ENCODE results near the gene TIMM22. TPM values are rescaled to one million over a fixed set of nuclear protein-coding genes. Genes with fewer than 3 reads are reported as not detected.
"Not testable (repeated sequence)": the region's sequence is repeated elsewhere in the genome, so short reads cannot be mapped to it uniquely, and the experiment has no call there.

Gene TIMM22
- total RNA-seq, 2 donors from 2014 or later, result 13.6 to 14.6 TPM

GRCh38 chr17:1045456-1045855 is 48.5 kb downstream of the TIMM22 start:
- Mint-ChIP-seq H3K27me3 (ENCODE audit: insufficient read depth) (no peaks in the 10 kb centered on the region), H3K36me3 (ENCODE audit: low read depth) (peaks cover 31% of the 10 kb centered on the region), H3K27ac (no peak overlapping the region)

GRCh38 chr17:1047177-1047878 is 50.4 kb downstream of the TIMM22 start:
- H3K36me3 Mint-ChIP-seq (ENCODE audit: low read depth), result peaks cover 27% of the 10 kb centered on the region
- no peak for TF ChIP-seq CTCF (conservative IDR thresholded peaks at IDR 0.05)
- 85 to 90% methylated on average over 10 to 21 of the region's 21 CpGs for WGBS, 2 experiments (ENCODE audit: insufficient coverage in 1 of 2, insufficient read length in 1 of 2)
- H3K36me3 ChIP-seq (ENCODE audit: control insufficient read depth, insufficient read depth, low read length), result peaks cover 7% of the 10 kb centered on the region
- no peak overlapping the region for H3K27ac Mint-ChIP-seq
- no peaks in the 10 kb centered on the region for H3K27me3 ChIP-seq (ENCODE audit: control insufficient read depth, insufficient read depth, low read length, poor library complexity, severe bottlenecking)
- peak overlapping the region; percentile 79 for H3K27ac ChIP-seq (ENCODE audit: low read depth, low read length)
- no peaks in the 10 kb centered on the region for H3K9me3 Mint-ChIP-seq
- H3K4me3 Mint-ChIP-seq, result no peak overlapping the region
- DNase-seq, result peak; percentile 59
- no peaks in the 10 kb centered on the region for H3K9me3 ChIP-seq (ENCODE audit: control insufficient read depth, low read length)
- no peaks in the 10 kb centered on the region for H3K27me3 Mint-ChIP-seq (ENCODE audit: insufficient read depth)
- no peaks in the 10 kb centered on the region for H3K4me1 Mint-ChIP-seq
- H3K4me1 ChIP-seq (ENCODE audit: control insufficient read depth, insufficient read depth, low read length), result no peaks in the 10 kb centered on the region
- no peak overlapping the region for H3K9ac ChIP-seq (ENCODE audit: extremely low read depth, low read length, poor library complexity, severe bottlenecking)
- no peak overlapping the region for H3K4me3 ChIP-seq (ENCODE audit: low read length)

More at GRCh38 chr17:1045456-1045855, 48.5 kb downstream of the TIMM22 start:
- Histone ChIP-seq H3K27me3 (ENCODE audit: control insufficient read depth, insufficient read depth, low read length, poor library complexity, severe bottlenecking) (no peaks in the 10 kb centered on the region), H3K4me3 (ENCODE audit: low read length) (no peak overlapping the region), H3K9ac (ENCODE audit: extremely low read depth, low read length, poor library complexity, severe bottlenecking) (no peak overlapping the region), H3K27ac (ENCODE audit: low read depth, low read length) (no peak overlapping the region), H3K36me3 (ENCODE audit: control insufficient read depth, insufficient read depth, low read length) (peaks cover 11% of the 10 kb centered on the region), H3K9me3 (ENCODE audit: control insufficient read depth, low read length) (no peaks in the 10 kb centered on the region), H3K4me1 (ENCODE audit: control insufficient read depth, insufficient read depth, low read length) (no peaks in the 10 kb centered on the region)
- H3K9me3 Mint-ChIP-seq, result no peaks in the 10 kb centered on the region
- no peaks in the 10 kb centered on the region for H3K4me1 Mint-ChIP-seq
- no peak overlapping the region for H3K4me3 Mint-ChIP-seq
- TF ChIP-seq CTCF (conservative IDR thresholded peaks at IDR 0.05), result no peak
- WGBS, 2 experiments (ENCODE audit: insufficient coverage in 1 of 2, insufficient read length in 1 of 2), result 86 to 90% methylated on average over 8 to 9 of the region's 9 CpGs
- no peak for DNase-seq

- no peak for DNase-seq
- H3K9me3 ChIP-seq (ENCODE audit: control insufficient read depth, low read length), result no peaks in the 10 kb centered on the region
- Mint-ChIP-seq H3K27ac (no peak overlapping the region), H3K9me3 (no peaks in the 10 kb centered on the region), H3K4me1 (no peaks in the 10 kb centered on the region), H3K27me3 (ENCODE audit: insufficient read depth) (no peaks in the 10 kb centered on the region), H3K4me3 (no peak overlapping the region), H3K36me3 (ENCODE audit: low read depth) (peaks cover 20% of the 10 kb centered on the region)
- H3K36me3 ChIP-seq (ENCODE audit: control insufficient read depth, insufficient read depth, low read length), result peaks cover under 1% of the 10 kb centered on the region
- no peak overlapping the region for H3K4me3 ChIP-seq (ENCODE audit: low read length)
- no peak overlapping the region for H3K9ac ChIP-seq (ENCODE audit: extremely low read depth, low read length, poor library complexity, severe bottlenecking)
- 90 to 92% methylated on average over 16 to 19 of the region's 20 CpGs for WGBS, 2 experiments (ENCODE audit: insufficient coverage in 1 of 2, insufficient read length in 1 of 2)
- H3K4me1 ChIP-seq (ENCODE audit: control insufficient read depth, insufficient read depth, low read length), result no peaks in the 10 kb centered on the region
- H3K27me3 ChIP-seq (ENCODE audit: control insufficient read depth, insufficient read depth, low read length, poor library complexity, severe bottlenecking), result no peaks in the 10 kb centered on the region
- H3K27ac ChIP-seq (ENCODE audit: low read depth, low read length), result peak overlapping the region; percentile 79
- no peak for TF ChIP-seq CTCF (conservative IDR thresholded peaks at IDR 0.05)
Measured at GRCh38 chr17:1047879-1048470, 51.0 kb downstream of the TIMM22 start.

- not testable (repeated sequence) for H3K4me1 Mint-ChIP-seq; H3K36me3 ChIP-seq (ENCODE audit: control insufficient read depth, insufficient read depth, low read length); H3K27me3 Mint-ChIP-seq (ENCODE audit: insufficient read depth); DNase-seq; H3K9me3 ChIP-seq (ENCODE audit: control insufficient read depth, low read length); H3K4me3 ChIP-seq (ENCODE audit: low read length); H3K4me3 Mint-ChIP-seq; H3K9ac ChIP-seq (ENCODE audit: extremely low read depth, low read length, poor library complexity, severe bottlenecking); H3K27ac ChIP-seq (ENCODE audit: low read depth, low read length); H3K4me1 ChIP-seq (ENCODE audit: control insufficient read depth, insufficient read depth, low read length); H3K27me3 ChIP-seq (ENCODE audit: control insufficient read depth, insufficient read depth, low read length, poor library complexity, severe bottlenecking); H3K27ac Mint-ChIP-seq; H3K9me3 Mint-ChIP-seq
- peaks cover 23% of the 10 kb centered on the region for H3K36me3 Mint-ChIP-seq (ENCODE audit: low read depth)
- 95 to 100% methylated on average over 9 to 49 of the region's 49 CpGs for WGBS, 2 experiments (ENCODE audit: insufficient coverage in 1 of 2, insufficient read length in 1 of 2)
Measured at GRCh38 chr17:1048516-1049115, 51.7 kb downstream of the TIMM22 start.

Measured in endodermal cell (in vitro differentiated cells).